ENCODE measurements around the gene CASK. TPM values are rescaled to one million over a fixed set of nuclear protein-coding genes. Genes with fewer than 3 reads are reported as not detected.
A peak's percentile ranks its signal among the peaks of the same experiment; 100 is the strongest.
"Not testable (repeated sequence)": the region's sequence is repeated elsewhere in the genome, so short reads cannot be mapped to it uniquely, and the experiment has no call there.

The CASK gene
- total RNA-seq, 2 donors from 2014 or later = 19.7 to 20.4 TPM

GRCh38 chrX:41684940-41685339, 238.4 kb downstream of the CASK start:
- H3K27me3 ChIP-seq (replicated peaks; ENCODE audit: insufficient read depth) = no peaks in the 10 kb centered on the region
- H3K27ac ChIP-seq = no peak overlapping the region
- DNase-seq (ENCODE audit: low spot score) = no peak
- no peaks in the 10 kb centered on the region for H3K4me1 ChIP-seq (replicated peaks)
- intact Hi-C loops (cut with DNase I) = no loop called here
- 90% methylated on average over 2 of the region's 2 CpGs for WGBS
- no peaks in the 10 kb centered on the region for H3K9me3 ChIP-seq
- no peak for TF ChIP-seq POLR2AphosphoS5 (IDR thresholded peaks at IDR 0.05)
- no peak for TF ChIP-seq CTCF (IDR thresholded peaks at IDR 0.05)
- no peak for TF ChIP-seq POLR2A (IDR thresholded peaks at IDR 0.05)
- no peak overlapping the region for H3K4me3 ChIP-seq
- H3K36me3 ChIP-seq = no peaks in the 10 kb centered on the region

- 21% methylated on average over 3 of the region's 3 CpGs for WGBS
- H3K27me3 ChIP-seq (replicated peaks; ENCODE audit: insufficient read depth) = no peaks in the 10 kb centered on the region
- no peak for TF ChIP-seq POLR2A (IDR thresholded peaks at IDR 0.05)
- TF ChIP-seq POLR2AphosphoS5 (IDR thresholded peaks at IDR 0.05) = peak; percentile 52
- intact Hi-C loops (cut with DNase I) = no loop called here
- H3K36me3 ChIP-seq = no peaks in the 10 kb centered on the region
- peak; percentile 39 for DNase-seq (ENCODE audit: low spot score)
- H3K4me1 ChIP-seq (replicated peaks) = no peaks in the 10 kb centered on the region
- H3K27ac ChIP-seq = no peak overlapping the region
- H3K4me3 ChIP-seq = no peak overlapping the region
- H3K9me3 ChIP-seq = no peaks in the 10 kb centered on the region
These were observed 239.2 kb downstream of the CASK start for GRCh38 chrX:41684138-41684537.

- TF ChIP-seq POLR2AphosphoS5 (IDR thresholded peaks at IDR 0.05) (no peak), CTCF (IDR thresholded peaks at IDR 0.05) (no peak), POLR2A (IDR thresholded peaks at IDR 0.05) (no peak)
These were observed 245.9 kb downstream of the CASK start for GRCh38 chrX:41677183-41678060.

GRCh38 chrX:41676361-41676760, 247.0 kb downstream of the CASK start:
- intact Hi-C loops (cut with DNase I); H3K27ac ChIP-seq; H3K4me1 ChIP-seq (replicated peaks); H3K4me3 ChIP-seq; DNase-seq (ENCODE audit: low spot score); H3K27me3 ChIP-seq (replicated peaks; ENCODE audit: insufficient read depth); H3K36me3 ChIP-seq; H3K9me3 ChIP-seq: not testable (repeated sequence)
- 97% methylated on average over 15 of the region's 15 CpGs for WGBS

More at GRCh38 chrX:41677183-41678060, 245.9 kb downstream of the CASK start:
- intact Hi-C loops (cut with DNase I) = no loop called here
- no peak overlapping the region for H3K27ac ChIP-seq
- no peaks in the 10 kb centered on the region for H3K4me1 ChIP-seq (replicated peaks)
- no peaks in the 10 kb centered on the region for H3K9me3 ChIP-seq
- H3K27me3 ChIP-seq (replicated peaks; ENCODE audit: insufficient read depth) = no peaks in the 10 kb centered on the region
- DNase-seq (ENCODE audit: low spot score) = no peak
- H3K4me3 ChIP-seq = no peak overlapping the region
- no peaks in the 10 kb centered on the region for H3K36me3 ChIP-seq
- WGBS = 71% methylated on average over 6 of the region's 6 CpGs

- no peak overlapping the region for H3K27ac ChIP-seq
- H3K4me3 ChIP-seq = no peak overlapping the region
- H3K36me3 ChIP-seq = no peaks in the 10 kb centered on the region
- TF ChIP-seq CTCF (IDR thresholded peaks at IDR 0.05) = no peak
- TF ChIP-seq POLR2AphosphoS5 (IDR thresholded peaks at IDR 0.05) = no peak
- no peak for TF ChIP-seq POLR2A (IDR thresholded peaks at IDR 0.05)
- H3K4me1 ChIP-seq (replicated peaks) = no peaks in the 10 kb centered on the region
- no peak for DNase-seq (ENCODE audit: low spot score)
- H3K9me3 ChIP-seq = no peaks in the 10 kb centered on the region
- 100% methylated on average over 1 of the region's 1 CpG for WGBS
- intact Hi-C loops (cut with DNase I) = no loop called here
- H3K27me3 ChIP-seq (replicated peaks; ENCODE audit: insufficient read depth) = no peaks in the 10 kb centered on the region
These were observed 250.7 kb downstream of the CASK start for GRCh38 chrX:41672643-41673042.

- Histone ChIP-seq H3K27me3 (replicated peaks; ENCODE audit: insufficient read depth) (no peaks in the 10 kb centered on the region), H3K27ac (no peak overlapping the region), H3K4me3 (no peak overlapping the region), H3K36me3 (no peaks in the 10 kb centered on the region), H3K9me3 (no peaks in the 10 kb centered on the region), H3K4me1 (replicated peaks) (no peaks in the 10 kb centered on the region)
- intact Hi-C loops (cut with DNase I) = no loop called here
- WGBS = 88% methylated on average over 1 of the region's 1 CpG
- TF ChIP-seq CTCF (IDR thresholded peaks at IDR 0.05) = no peak
- TF ChIP-seq POLR2AphosphoS5 (IDR thresholded peaks at IDR 0.05) = no peak
- DNase-seq (ENCODE audit: low spot score) = no peak
These were observed 252.3 kb downstream of the CASK start for GRCh38 chrX:41671082-41671481.

Data from prostate gland (tissue), 2 donors.